ENCODE data around the gene TBX1. TPM values are rescaled to one million over a fixed set of nuclear protein-coding genes. Genes with fewer than 3 reads are reported as not detected.

Gene TBX1
- total and polyA plus RNA-seq, 2 experiments from 2014 or later = 0.07 TPM; not detected in 1

GRCh38 chr22:19755722-19756287 is 4.8 kb upstream of the TBX1 start:
- Histone ChIP-seq H3K36me3 (replicated peaks; ENCODE audit: insufficient read depth, low read depth) (no peaks in the 10 kb centered on the region), H3K4me1 (ENCODE audit: insufficient read depth) (peaks cover 13% of the 10 kb centered on the region), H2AFZ (no peak overlapping the region), H3K4me3 (no peak overlapping the region), H4K20me1 (ENCODE audit: insufficient read depth, poor library complexity, severe bottlenecking) (peaks cover 6% of the 10 kb centered on the region), H3K9me3 (ENCODE audit: low read depth) (no peaks in the 10 kb centered on the region), H3K27me3 (peaks cover 86% of the 10 kb centered on the region), H3K4me2 (peak overlapping the region; percentile 67), H3K79me2 (no peaks in the 10 kb centered on the region), H3K27ac (no peak overlapping the region), H3K9me2 (replicated peaks; ENCODE audit: insufficient read depth) (no peaks in the 10 kb centered on the region)
- DNase-seq (ENCODE audit: low spot score) = no peak
- TF ChIP-seq EZH2 (IDR thresholded peaks at IDR 0.05; ENCODE audit: borderline replicate concordance) (peak; percentile 92), EZH2phosphoT487 (IDR thresholded peaks at IDR 0.05; ENCODE audit: low read depth, severe bottlenecking, unreplicated experiment) (no peak), CTCF (IDR thresholded peaks at IDR 0.05; ENCODE audit: poor library complexity) (no peak)
- WGBS (ENCODE audit: low lambda C conversion rate, missing lambda C conversion rate) = 14% methylated on average over 22 of the region's 26 CpGs

- peak; percentile 79 for DNase-seq (ENCODE audit: low spot score)
- no peak overlapping the region for H2AFZ ChIP-seq
These were observed 4.1 kb upstream of the TBX1 start for GRCh38 chr22:19756288-19757128.

GRCh38 chr22:19757140-19757984 is 3.2 kb upstream of the TBX1 start:
- Histone ChIP-seq H3K79me2 (no peaks in the 10 kb centered on the region), H3K4me1 (ENCODE audit: insufficient read depth) (peaks cover 10% of the 10 kb centered on the region), H3K9me3 (ENCODE audit: low read depth) (no peaks in the 10 kb centered on the region), H3K4me3 (no peak overlapping the region), H3K36me3 (replicated peaks; ENCODE audit: insufficient read depth, low read depth) (no peaks in the 10 kb centered on the region), H3K4me2 (peak overlapping the region; percentile 79), H4K20me1 (ENCODE audit: insufficient read depth, poor library complexity, severe bottlenecking) (peaks cover 6% of the 10 kb centered on the region), H3K9me2 (replicated peaks; ENCODE audit: insufficient read depth) (no peaks in the 10 kb centered on the region), H2AFZ (no peak overlapping the region), H3K27ac (no peak overlapping the region), H3K27me3 (peaks cover 93% of the 10 kb centered on the region)
- no peak for DNase-seq (ENCODE audit: low spot score)
- WGBS (ENCODE audit: low lambda C conversion rate, missing lambda C conversion rate) = 25% methylated on average over 14 of the region's 16 CpGs
- peak; percentile 31 for TF ChIP-seq EZH2phosphoT487 (IDR thresholded peaks at IDR 0.05; ENCODE audit: low read depth, severe bottlenecking, unreplicated experiment)
- TF ChIP-seq CTCF (IDR thresholded peaks at IDR 0.05; ENCODE audit: poor library complexity) = no peak

More at GRCh38 chr22:19756288-19757128, 4.1 kb upstream of the TBX1 start:
- H3K27ac ChIP-seq = no peak overlapping the region
- H3K9me2 ChIP-seq (replicated peaks; ENCODE audit: insufficient read depth) = no peaks in the 10 kb centered on the region
- H3K27me3 ChIP-seq = peaks cover 91% of the 10 kb centered on the region
- H3K4me2 ChIP-seq = peak overlapping the region; percentile 79
- H3K4me3 ChIP-seq = no peak overlapping the region
- H4K20me1 ChIP-seq (ENCODE audit: insufficient read depth, poor library complexity, severe bottlenecking) = peaks cover 6% of the 10 kb centered on the region
- peak; percentile 46 for TF ChIP-seq CTCF (IDR thresholded peaks at IDR 0.05; ENCODE audit: poor library complexity)
- peak; percentile 24 for TF ChIP-seq EZH2phosphoT487 (IDR thresholded peaks at IDR 0.05; ENCODE audit: low read depth, severe bottlenecking, unreplicated experiment)
- peak; percentile 54 for TF ChIP-seq EZH2 (IDR thresholded peaks at IDR 0.05; ENCODE audit: borderline replicate concordance)
- no peaks in the 10 kb centered on the region for H3K79me2 ChIP-seq
- no peaks in the 10 kb centered on the region for H3K36me3 ChIP-seq (replicated peaks; ENCODE audit: insufficient read depth, low read depth)
- peaks cover 10% of the 10 kb centered on the region for H3K4me1 ChIP-seq (ENCODE audit: insufficient read depth)
- 9% methylated on average over 38 of the region's 76 CpGs for WGBS (ENCODE audit: low lambda C conversion rate, missing lambda C conversion rate)
- no peaks in the 10 kb centered on the region for H3K9me3 ChIP-seq (ENCODE audit: low read depth)

All from hepatocyte (in vitro differentiated cells).